Liver (tissue), 3 donors: ENCODE measurements around the gene ASIC5.

Source experiments
- ATF3 ChIP-seq: IDR thresholded peaks from 2 replicates; pipeline ENCODE4 v1.6.1; 2016; ENCODE audit warnings: antibody characterized with exemption
- CTCF ChIP-seq: fragments of 150-350 bp; IDR thresholded peaks from 2 replicates; pipeline ENCODE4 v1.5.1; 2017; ENCODE audit warnings: improper control_type of control experiment, low read depth, low read length; ENCODE audit not compliant: missing input control
- EGR1 ChIP-seq, 2 donors: IDR thresholded peaks; 2 replicates each; pipeline ENCODE4 v1.6.1; 2016 to 2018; ENCODE audit warnings: antibody characterized with exemption in 2 of 2, low read depth in 2 of 2
- YY1 ChIP-seq: IDR thresholded peaks from 2 replicates; pipeline ENCODE4 v1.6.1; 2016; ENCODE audit warnings: antibody characterized with exemption, mild to moderate bottlenecking
- donor health status: healthy.
- donor health status: healthy.

- TF ChIP-seq CTCF (no peak), ATF3 (no peak), YY1 (no peak), EGR1 (IDR thresholded peaks at IDR 0.05; ENCODE audit: low read depth in 2 of 2) (no peak)
These were observed 41.5 kb upstream of the ASIC5 start for GRCh38 chr4:155907556-155907955.
